ENCODE measurements around the gene ATP8B3. TPM values are rescaled to one million over a fixed set of nuclear protein-coding genes. Genes with fewer than 3 reads are reported as not detected.
A peak's percentile ranks its signal among the peaks of the same experiment; 100 is the strongest.

Gene ATP8B3
- total and polyA plus RNA-seq, 8 donors: 0.15 to 1.4 (median 0.80) TPM; not detected in 4

- 80 to 86% (median 84%) methylated on average over 18 to 19 of the region's 19 CpGs for WGBS, 5 donors
- TF ChIP-seq EP300 (IDR thresholded peaks at IDR 0.05): no peak
- TF ChIP-seq POLR2A (IDR thresholded peaks at IDR 0.05): no peak
- no peak for TF ChIP-seq POLR2AphosphoS5 (IDR thresholded peaks at IDR 0.05)
- Histone ChIP-seq H3K4me1 (peaks cover 19 to 28% (median 23%) of the 10 kb centered on the region in 4 donors), H3K27ac (peak overlapping the region in 2 of 5 donors; percentile 33 to 80), H3K27me3 (no peaks in the 10 kb centered on the region), H3K4me3 (no peak overlapping the region), H3K9me3 (no peaks in the 10 kb centered on the region), H3K36me3 (peaks cover 3 to 11% (median 11%) of the 10 kb centered on the region in 4 donors)
- no peak for DNase-seq
- intact Hi-C loops (cut with DNase I; ENCODE audit: low total_unique reads): no loop called here
Observed at GRCh38 chr19:1810439-1811160, 1.5 kb downstream of the ATP8B3 start.

- no peak overlapping the region for H3K4me3 ChIP-seq
- intact Hi-C loops (cut with DNase I; ENCODE audit: low total_unique reads): no loop called here
- H3K27ac ChIP-seq: no peak overlapping the region
- TF ChIP-seq, protein P1, sequence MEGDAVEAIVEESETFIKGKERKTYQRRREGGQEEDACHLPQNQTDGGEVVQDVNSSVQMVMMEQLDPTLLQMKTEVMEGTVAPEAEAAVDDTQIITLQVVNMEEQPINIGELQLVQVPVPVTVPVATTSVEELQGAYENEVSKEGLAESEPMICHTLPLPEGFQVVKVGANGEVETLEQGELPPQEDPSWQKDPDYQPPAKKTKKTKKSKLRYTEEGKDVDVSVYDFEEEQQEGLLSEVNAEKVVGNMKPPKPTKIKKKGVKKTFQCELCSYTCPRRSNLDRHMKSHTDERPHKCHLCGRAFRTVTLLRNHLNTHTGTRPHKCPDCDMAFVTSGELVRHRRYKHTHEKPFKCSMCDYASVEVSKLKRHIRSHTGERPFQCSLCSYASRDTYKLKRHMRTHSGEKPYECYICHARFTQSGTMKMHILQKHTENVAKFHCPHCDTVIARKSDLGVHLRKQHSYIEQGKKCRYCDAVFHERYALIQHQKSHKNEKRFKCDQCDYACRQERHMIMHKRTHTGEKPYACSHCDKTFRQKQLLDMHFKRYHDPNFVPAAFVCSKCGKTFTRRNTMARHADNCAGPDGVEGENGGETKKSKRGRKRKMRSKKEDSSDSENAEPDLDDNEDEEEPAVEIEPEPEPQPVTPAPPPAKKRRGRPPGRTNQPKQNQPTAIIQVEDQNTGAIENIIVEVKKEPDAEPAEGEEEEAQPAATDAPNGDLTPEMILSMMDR (IDR thresholded peaks at IDR 0.05): no peak
- TF ChIP-seq EP300 (IDR thresholded peaks at IDR 0.05) (no peak), POLR2AphosphoS5 (IDR thresholded peaks at IDR 0.05) (no peak), POLR2A (IDR thresholded peaks at IDR 0.05) (no peak)
- peaks cover 19 to 28% (median 23%) of the 10 kb centered on the region in 4 donors for H3K4me1 ChIP-seq
- H3K27me3 ChIP-seq: no peaks in the 10 kb centered on the region
- peaks cover 0 to 2% (median 2%) of the 10 kb centered on the region in 4 donors for H3K36me3 ChIP-seq
- H3K9me3 ChIP-seq: no peaks in the 10 kb centered on the region
- WGBS, 5 donors: 70 to 80% (median 73%) methylated on average over 9 to 18 of the region's 18 CpGs
- no peak for DNase-seq
Observed at GRCh38 chr19:1809678-1810077, 2.4 kb downstream of the ATP8B3 start.

- Histone ChIP-seq H3K4me1 (peaks cover 17 to 22% (median 19%) of the 10 kb centered on the region in 4 donors), H3K4me3 (no peak overlapping the region), H3K36me3 (no peaks in the 10 kb centered on the region), H3K27me3 (no peaks in the 10 kb centered on the region), H3K27ac (no peak overlapping the region), H3K9me3 (no peaks in the 10 kb centered on the region)
- TF ChIP-seq EP300 (IDR thresholded peaks at IDR 0.05) (no peak), POLR2AphosphoS5 (IDR thresholded peaks at IDR 0.05) (no peak), POLR2A (IDR thresholded peaks at IDR 0.05) (no peak)
- TF ChIP-seq, protein P1 (IDR thresholded peaks at IDR 0.05): no peak
- WGBS, 5 donors: 68 to 93% (median 84%) methylated on average over 2 of the region's 2 CpGs
- no peak for DNase-seq
- intact Hi-C loops (cut with DNase I; ENCODE audit: low total_unique reads): no loop called here
Observed at GRCh38 chr19:1808395-1808731, 3.7 kb downstream of the ATP8B3 start.

DNA sequence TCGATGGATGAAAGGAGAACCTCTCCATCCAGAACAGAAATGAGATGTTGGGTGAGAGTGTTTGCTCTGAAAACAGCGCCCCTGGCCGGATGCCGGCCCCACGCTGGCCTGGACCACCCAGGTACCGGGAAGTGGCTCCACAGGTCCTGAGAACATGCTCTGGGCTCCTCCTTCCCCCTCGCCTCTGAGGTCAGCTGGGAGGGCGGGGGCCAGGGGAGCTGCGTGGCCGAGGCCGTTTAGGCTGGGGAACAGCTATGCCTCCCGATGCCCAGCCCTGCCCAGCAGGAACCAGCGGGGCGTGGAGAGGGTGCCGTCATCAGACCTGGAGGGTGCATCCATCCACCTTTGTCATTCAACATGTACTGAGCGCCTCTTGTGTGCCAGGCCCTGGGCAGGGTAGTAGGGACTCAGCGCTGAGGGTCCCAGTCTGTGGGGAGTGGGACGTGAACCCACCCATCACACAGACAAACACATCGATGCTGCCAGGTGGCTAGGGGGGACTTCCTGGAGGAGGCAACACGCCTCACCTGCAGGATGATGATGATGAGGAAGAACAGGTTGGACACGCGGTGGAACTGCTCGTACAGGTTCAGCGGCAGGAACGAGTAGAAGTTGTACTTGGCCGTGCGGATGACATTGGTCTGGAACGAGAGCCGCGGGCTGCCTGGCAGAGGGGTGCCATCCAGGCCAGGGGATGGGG lies 4.2 kb downstream of the ATP8B3 start:
- intact Hi-C loops (cut with DNase I; ENCODE audit: low total_unique reads): no loop called here

More for the DNA sequence above, 4.2 kb downstream of the ATP8B3 start:
- Histone ChIP-seq H3K4me3 (no peak overlapping the region), H3K27me3 (no peaks in the 10 kb centered on the region), H3K9me3 (no peaks in the 10 kb centered on the region), H3K36me3 (no peaks in the 10 kb centered on the region), H3K27ac (no peak overlapping the region), H3K4me1 (peaks cover 11 to 17% (median 14%) of the 10 kb centered on the region in 4 donors)
- DNase-seq: peak in 1 of 2 donors; percentile 22
- no peak for TF ChIP-seq EP300 (IDR thresholded peaks at IDR 0.05)
- no peak for TF ChIP-seq POLR2AphosphoS5 (IDR thresholded peaks at IDR 0.05)
- TF ChIP-seq, protein P1 (IDR thresholded peaks at IDR 0.05): no peak
- no peak for TF ChIP-seq POLR2A (IDR thresholded peaks at IDR 0.05)
- 46 to 86% (median 60%) methylated on average over 21 to 30 of the region's 30 CpGs for WGBS, 5 donors
